GM18861 (cell line): Measurements from ENCODE around the gene ATXN7L2.
A peak's percentile ranks its signal among the peaks of the same experiment; 100 is the strongest.
"Not testable (repeated sequence)": the region's sequence is repeated elsewhere in the genome, so short reads cannot be mapped to it uniquely, and the experiment has no call there.

ENCODE experiments used
- ATAC-seq: cut with Tn5 transposase; IDR thresholded peaks from one replicate; pipeline ENCODE4 v1.9.1; 2021; ENCODE audit not compliant: unreplicated experiment

Gene ATXN7L2, protein sequence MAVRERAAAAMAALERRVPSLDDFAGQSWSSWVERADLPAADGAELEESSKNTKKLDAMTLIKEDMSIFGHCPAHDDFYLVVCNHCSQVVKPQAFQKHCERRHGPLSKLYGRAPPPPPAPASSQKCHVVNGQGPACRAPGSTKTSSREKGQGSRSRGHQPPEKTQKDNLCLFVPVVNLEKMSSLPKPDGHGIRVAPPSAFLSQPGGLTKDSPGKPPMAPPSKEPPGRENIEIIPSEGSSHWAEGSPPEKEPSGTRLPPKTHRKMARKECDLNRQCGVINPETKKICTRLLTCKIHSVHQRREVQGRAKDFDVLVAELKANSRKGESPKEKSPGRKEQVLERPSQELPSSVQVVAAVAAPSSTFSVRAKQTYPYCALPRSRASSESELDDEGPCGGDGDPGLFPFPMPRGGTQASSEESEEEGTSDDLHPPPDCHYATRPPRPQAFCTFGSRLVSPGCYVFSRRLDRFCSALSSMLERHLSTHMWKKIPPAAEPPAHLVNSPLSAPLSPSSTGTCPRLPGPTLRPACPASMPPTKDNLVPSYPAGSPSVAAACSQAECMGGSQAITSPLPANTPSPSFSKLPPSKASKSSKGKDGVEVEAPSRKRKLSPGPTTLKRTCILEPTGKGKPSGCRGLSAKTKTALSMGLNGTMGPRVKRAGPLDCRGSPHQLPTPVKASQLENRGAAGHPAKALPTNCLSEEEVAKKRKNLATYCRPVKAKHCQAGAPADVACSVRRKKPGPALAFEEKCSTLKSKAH

DNA sequence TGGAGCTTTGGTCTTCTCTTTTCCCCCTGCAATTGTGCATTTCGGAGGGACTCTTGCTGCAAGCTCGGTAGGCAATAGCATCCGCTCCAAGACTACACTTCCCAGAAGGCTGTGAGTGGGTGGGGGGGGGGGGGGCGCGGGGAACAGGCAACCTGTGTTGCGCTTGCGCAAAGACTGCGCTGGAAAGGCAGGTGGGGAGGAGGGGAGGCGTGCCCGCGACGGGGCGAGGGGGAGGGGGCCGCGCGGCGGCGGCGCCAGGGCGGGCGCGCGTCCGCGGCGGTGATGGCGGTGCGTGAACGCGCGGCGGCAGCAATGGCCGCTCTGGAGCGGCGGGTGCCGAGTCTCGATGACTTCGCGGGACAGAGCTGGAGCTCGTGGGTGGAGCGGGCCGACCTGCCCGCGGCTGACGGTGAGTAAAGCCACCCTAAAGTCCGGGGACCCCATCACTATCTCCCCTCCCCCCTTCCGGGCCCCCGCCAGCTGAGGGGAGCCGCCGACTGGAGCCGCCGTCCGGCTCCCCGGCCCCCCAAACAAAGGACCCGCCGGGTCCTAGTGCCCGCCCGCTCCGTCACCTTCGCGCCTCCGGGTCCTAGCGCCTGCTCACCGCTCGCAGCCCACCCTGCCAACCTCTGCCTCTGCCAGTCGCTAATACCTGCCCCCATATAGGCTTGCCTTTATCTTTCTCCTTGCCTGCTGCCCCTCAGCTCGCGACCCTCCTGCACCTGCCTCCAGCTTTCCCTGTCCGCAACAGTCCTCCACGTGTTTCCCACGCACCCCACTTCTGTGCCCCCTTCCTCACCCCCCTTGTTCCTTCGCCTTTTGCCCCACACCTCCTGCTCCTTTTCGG is at the start of gene ATXN7L2:
Gene ATXN7L2 (plus strand): TSS at position 234 of the 847 bp plus-strand sequence. CDS start 49 bp downstream, at position 283.
- ATAC-seq: peak; percentile 58

DNA sequence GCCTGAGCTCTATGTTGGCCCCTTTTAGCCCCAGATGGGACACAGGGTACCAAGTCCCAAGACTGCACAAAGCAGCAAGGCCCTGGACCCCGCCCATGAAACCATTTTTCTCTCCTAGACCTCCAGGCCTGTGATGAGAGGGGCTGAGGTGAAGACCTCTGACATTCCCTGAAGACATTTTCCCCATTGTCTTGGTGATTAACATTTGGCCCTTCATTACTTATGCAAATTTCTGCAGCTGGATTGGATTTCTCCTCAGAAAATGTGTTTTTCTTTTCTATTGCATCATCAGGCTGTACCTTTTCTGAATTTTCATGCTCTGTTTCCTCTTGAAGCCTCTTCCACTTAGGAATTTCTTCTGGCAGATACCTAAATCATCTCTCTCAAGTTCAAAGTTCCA is 49.2 kb upstream of the ATXN7L2 start:
- no peak for ATAC-seq

DNA sequence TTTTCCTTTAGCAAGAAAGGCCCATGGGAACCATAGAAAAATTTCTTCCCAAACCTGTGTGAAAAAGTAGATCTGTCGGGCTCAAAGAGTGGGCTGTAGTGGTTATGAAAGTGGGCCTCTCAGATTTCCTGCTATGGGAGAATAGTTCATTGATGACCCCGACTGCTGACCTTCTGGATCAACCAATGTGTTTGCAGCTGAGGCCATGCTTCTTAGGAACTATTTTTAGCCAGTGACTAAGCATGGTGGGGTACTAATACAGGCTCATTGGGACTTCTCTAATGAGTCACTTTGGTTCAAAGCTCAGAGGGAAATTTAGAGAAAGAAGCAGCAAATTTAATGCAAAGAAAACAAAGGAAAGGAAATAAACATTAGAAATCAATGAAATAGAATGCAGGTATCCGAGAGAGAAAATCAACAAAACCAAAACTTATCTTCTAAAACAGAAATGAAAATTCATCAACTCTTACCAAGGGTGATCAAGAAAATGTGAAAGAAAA is 44.9 kb upstream of the ATXN7L2 start:
- ATAC-seq: no peak

DNA sequence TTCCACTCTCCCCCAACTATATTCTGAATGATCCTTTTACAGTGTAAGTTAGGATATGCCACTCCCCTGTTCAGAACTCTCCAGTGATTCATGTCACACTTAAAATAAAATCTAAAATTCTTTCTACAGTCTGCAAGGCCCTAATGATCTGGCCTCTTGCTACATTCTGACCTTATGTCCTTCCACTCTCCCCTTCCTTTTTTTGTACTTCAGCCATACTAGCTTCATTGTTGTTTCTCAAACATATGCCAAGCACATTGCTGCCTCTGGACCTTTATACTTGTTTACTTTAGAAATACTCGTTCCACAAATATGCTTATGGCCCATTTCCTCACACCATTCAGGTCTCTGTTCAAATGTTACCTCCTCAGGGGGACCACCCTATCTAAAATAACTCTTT is 42.6 kb upstream of the ATXN7L2 start:
- ATAC-seq: no peak

DNA sequence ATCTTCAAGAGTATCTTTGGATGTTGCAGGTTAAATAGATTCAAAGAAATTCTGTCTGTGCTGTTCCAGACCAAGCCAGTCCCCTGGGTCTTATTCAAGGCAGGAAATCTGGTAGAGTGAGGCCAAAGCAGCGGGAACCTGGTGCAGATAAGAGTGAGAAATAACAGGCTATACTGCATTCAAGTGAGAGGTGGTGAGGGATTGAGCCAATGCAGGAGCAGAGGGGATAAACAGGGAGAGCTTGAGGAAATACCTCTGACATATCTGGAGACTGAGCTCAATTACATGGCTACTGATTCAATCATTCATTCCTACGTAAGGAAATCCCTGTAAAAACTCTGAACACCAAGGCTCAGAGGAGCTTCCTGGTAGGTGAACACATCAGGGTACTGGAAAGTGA is 40.2 kb upstream of the ATXN7L2 start:
- no peak for ATAC-seq

DNA sequence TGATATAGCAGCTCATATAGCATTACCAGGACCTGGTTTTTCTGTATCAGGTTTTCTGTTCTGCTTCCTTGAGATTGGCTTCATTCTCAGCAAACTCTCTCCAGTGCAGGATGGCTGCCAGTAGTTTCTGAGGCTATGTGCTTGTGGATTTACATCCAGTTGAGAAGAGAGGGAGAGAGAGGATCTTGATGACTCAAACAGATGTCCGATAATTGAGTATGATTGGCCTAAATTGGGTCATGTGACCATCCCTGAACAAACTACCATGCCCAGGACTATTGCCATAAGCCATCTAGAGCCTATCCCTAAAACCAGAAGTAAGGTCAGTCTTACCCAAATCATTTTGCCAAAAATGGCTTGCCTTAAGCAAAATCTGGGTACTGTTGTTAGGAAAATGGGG is 39.4 kb upstream of the ATXN7L2 start:
- ATAC-seq: no peak

DNA sequence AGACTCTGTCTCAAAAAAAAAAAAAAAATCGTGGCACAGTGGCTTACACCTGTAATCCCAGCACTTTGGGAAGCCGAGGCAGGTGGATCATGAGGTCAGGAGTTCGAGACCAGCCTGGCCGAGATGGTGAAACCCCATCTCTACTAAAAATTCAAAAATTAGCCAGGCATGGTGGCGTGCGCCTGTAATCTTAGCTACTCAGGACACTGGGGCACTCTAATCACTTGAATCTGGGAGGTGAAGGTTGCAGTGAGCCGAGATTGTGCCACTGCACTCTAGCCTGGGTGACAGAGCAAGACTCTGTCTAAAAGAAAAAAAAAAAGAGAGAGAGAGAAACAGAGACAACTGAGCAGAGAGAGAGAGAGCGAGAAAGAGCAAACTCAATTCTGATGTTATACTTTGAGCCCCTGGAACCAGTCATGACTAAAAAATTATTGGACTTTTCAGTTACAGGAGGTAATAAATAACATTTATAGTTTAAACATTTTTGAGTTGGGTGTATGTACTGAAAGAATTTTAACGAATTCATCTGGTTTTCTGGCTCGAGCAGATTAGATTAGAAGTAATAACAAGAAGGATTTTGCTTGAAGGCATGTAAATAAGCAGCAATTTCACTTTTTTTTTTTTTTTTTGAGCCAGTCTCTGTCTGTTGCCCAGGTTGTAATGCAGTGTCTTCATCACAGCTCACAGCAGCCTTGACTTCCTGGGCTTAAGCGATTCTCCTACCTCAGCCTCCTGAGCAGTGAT is 37.6 kb upstream of the ATXN7L2 start:
- not testable (repeated sequence) for ATAC-seq

DNA sequence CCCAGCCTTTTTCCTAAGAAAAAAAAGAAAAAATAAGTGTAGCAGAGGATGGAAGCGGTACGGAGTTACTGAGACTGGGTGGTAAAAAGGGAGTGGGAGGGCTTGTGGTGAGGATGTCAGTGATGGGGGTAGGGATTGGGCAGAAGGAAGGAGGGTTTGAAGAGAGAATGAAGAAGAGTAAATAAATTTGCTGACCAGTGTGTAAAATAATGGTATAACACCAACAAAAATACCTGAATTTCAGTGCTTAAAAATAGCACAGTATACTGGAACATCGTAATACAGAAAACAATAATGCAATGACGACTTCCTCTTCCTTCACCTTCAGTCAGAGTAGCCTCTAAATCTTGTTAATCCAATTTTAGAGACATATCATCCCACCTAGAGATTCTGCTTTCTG is 36.2 kb upstream of the ATXN7L2 start:
- no peak for ATAC-seq

DNA sequence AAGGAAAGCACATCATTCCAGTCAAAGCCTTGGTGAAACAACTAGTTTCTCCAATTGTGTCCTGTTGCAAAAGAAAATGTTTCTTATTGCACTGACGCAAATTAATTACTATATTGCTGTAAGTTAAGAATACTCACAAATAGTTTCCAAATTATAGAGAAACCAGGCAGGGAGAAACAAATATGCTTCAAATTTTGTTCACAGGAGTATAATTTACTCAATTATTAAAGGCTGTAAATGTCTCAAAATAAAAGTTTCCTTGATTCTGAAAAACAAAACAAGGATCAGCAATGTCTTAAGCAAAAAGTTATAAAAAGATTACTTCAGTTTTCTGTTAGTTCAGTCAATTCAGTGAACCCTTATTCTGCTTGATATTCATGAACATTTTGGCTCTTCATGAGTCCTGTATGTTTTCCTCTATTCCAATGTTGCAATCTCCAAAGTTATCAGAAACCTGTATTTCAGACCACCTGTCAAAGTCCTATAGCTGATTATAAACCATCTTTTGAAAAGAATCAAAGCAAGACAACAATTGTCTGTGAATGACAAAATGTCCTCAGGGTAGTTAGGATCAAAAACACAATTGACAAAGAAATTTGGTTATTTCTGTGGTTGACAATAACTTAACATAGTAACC is 29.1 kb upstream of the ATXN7L2 start:
- no peak for ATAC-seq

DNA sequence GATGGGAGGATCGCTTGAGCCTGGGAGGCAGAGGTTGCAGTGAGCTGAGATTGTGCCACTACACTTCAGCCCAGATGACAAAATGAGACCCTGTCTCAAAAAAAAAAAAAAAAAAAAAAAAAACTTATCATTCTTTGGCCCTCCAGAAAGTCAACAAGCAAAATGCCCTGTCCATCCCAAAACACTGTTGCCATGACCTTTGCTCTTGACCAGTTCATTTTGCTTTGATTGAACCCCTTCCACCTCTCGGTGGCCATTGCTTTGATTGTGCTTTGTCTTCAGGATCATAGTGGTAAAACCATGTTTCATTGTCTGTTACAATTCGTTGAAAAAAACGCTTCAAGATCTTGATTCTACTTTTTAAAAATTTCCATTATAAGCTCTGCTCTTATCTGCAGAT is 25.9 kb upstream of the ATXN7L2 start:
- ATAC-seq: no peak

DNA sequence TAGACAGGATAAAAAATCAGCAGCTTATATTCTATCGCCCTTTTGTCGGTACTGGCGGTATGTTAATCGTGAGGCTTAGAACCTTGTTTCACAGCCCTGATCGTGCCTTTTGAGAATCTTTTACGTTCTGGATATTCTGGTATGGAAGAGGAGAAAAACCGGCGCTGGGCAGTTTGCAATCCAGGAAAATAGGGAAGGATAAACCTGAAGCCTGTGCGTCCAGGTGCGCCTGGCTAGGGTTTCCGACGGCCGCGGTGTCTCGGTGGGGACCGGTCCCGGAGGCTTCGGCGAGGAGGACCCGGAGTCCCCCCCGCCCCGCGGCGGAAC is 17.6 kb upstream of the ATXN7L2 start:
- no peak for ATAC-seq

DNA sequence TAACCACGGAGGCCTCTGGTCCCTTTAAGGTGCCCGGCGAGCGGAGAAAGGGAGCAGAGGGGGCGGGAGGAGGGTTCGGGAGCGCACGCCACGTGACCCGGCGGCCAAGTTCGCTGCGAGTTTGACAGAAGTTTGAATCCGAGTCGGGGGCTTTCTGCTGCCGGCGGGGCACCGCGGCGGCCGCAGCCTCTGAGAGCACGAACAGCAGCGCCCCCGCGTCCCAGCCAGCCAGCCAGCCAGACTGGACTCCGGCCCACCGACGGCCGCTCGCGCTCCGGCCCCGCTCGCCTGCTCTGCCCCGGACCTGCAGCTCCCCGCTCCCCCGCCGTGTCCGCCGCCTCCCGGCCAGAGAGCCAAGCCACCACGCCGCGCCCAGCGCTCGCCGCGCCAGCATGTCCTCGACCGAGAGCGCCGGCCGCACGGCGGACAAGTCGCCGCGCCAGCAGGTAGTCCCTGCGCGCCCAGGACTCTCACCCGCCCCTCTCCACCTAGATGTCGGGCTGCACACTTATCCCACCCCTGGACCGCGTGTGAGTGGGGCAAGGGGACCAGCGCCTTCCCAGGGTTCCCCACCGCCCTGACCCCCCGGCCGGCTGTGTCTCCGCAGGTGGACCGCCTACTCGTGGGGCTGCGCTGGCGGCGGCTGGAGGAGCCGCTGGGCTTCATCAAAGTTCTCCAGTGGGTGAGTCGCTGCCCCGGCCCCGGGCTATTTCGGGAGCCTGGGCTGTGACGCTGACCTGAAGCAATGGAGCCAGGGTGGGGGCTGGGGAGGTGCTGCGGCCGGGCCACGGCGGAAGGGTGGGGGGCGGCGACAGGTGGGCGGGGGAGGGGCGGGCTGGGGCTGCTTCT is 17.0 kb upstream of the ATXN7L2 start, which contains the start of gene SYPL2:
Gene SYPL2 (plus strand): TSS at position 95 of the 849 bp plus-strand sequence. CDS start 298 bp downstream, at position 393.
- no peak for ATAC-seq

DNA sequence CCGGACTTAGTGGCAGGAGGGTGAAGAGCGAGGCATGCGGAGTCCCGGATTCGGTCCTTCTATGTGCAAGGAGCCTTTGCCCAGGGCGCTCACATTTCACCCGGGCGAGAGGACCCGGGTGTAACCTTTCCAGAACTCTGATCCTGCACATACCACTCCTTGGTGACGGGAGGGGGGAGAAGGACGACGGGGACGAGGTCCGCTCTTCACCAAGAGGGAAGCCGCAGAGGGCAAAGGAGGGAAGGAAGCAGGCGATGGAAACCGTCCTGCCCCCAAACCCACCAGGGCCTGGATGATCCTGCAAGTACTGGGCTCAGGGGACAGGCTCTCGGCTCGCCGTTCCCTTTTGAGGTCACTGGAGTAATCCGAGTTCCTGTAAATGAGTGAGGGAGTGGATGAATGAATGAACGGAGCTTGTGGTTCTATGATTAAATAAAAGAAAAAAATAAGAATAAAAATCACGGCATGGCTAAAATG is 16.4 kb upstream of the ATXN7L2 start:
- no peak for ATAC-seq

DNA sequence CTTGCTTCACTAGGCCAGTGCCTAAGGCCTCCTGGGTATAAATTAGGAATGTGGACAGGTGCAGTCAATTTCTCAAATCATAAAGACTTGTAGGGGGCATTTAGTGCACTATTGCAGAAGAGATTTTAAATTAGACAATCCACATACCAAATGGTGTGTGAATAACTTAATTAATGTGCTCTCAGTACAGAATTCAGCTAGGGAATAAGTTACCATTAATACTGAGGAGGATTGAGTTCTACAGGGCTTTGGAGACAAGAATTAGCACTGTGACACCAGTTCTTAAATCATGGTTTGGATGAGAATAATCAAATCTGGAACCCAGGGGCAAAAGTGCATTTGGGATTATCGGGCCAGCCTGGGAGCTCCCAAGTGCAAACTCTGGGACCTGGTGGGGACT is 15.6 kb upstream of the ATXN7L2 start:
- no peak for ATAC-seq

DNA sequence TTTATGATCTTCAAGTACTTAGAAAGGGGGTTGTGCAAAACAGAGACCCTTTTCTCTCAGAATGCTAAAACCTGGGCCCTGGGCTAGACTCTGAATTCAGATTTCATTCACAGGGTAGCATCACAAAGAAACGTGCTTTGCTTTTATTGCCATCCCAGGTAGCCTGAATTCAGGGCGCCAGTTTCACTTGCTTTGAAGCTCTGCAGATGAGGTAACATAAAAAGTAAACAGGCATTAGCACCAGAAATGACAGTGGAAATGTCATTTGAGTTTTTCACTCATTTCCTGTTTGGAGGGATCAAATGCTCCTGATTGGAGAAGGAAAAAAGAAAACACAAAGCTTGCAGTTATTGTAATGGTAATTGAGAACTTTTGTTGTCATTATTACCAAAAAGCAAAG is 14.8 kb upstream of the ATXN7L2 start:
- no peak for ATAC-seq

DNA sequence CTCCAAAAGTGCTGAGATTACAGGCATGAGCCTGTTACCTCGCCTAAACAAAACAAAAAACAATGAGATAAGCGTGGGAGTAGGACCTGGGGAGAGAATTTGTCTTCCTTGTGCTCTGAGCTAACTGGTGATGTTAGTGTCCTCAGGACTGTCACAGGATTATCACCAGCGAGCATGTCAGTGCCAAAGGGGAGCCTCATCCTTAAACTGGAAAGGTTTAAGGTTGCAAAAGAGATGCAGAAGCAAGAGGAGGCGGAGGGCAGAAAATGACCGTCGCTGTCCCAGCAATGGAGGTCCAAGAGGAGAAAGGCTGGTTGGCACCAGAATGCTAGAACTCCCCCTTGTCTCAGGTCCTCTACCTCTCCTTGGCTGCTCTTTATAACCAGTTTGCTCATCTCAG is 13.5 kb upstream of the ATXN7L2 start:
- ATAC-seq: no peak

DNA sequence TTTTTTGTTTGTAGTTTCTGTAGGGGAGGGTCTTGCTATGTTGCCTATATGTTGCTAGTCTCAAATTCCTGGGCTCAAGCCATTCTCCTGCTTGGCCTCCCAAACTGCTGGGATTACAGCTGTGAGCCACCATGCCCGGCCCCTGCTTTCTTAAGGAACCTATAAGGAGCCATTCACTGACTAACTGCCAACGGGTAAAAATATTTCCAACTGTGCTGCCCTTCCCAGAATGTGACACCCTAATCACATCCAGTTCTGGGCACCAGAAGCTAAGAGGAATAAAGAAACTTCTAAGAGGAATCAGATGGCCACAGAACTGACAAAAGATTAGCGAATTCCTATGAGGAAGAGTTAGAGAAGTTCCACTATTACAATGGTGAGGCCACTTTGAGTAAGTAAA is 10.9 kb upstream of the ATXN7L2 start:
- no peak for ATAC-seq

DNA sequence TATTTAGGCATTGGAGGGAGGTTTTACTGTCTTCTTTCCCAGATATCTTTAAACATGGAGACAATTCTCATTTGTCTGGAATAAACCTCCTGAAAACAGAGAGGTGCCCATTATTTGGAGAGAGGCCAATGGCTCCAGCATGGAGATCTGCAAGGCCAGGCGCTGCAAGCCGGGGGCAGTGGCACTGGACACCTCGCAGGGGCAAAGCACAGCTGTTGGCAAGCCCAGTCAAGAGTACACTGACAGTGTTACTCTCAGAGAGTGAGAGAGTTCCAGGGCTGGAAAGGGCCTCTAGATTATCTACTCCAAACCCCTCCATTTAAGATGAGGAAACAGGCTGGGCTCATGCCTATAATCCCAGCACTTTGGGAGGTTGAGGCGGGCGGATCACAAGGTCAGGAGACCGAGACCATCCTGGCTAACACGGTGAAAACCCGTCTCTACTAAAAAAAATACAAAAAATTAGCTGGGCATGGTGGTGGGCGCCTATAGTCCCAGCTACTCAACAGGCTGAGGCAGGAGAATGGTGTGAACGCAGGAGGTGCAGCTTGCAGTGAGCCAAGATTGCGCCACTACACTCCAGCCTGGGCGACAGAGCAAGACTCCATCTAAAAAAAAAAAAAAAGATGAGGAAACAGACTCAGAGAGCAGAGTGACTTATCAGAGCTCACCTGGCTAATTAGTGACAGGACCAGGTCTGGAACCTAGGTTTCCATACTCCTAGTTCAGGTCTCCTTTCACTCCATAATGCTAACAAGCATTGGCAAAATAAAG is 10.2 kb upstream of the ATXN7L2 start:
- ATAC-seq: not testable (repeated sequence)
